ENCODE measurements around the gene NUCB2.

DNA sequence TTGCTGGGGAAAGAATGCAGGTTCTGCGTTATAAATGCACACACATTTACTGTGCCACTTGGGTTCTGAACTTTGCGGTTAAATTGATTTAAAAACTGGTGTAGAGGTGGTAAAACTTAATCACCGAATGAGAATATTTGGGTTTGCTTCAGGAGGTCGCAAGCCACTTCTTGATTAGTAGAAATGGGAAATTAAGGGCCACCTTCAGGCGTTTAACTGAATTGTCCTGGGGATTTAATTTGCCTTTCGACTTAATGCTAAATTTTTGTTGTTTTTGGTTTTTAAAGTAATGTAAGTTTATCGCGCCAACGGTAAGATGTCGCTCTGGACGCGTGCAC lies 74.6 kb downstream of the NUCB2 start:
- no peak for TF ChIP-seq JUN (IDR thresholded peaks at IDR 0.05; ENCODE audit: borderline replicate concordance, insufficient read depth, insufficient read length, low read depth)
- TF ChIP-seq, protein P1, sequence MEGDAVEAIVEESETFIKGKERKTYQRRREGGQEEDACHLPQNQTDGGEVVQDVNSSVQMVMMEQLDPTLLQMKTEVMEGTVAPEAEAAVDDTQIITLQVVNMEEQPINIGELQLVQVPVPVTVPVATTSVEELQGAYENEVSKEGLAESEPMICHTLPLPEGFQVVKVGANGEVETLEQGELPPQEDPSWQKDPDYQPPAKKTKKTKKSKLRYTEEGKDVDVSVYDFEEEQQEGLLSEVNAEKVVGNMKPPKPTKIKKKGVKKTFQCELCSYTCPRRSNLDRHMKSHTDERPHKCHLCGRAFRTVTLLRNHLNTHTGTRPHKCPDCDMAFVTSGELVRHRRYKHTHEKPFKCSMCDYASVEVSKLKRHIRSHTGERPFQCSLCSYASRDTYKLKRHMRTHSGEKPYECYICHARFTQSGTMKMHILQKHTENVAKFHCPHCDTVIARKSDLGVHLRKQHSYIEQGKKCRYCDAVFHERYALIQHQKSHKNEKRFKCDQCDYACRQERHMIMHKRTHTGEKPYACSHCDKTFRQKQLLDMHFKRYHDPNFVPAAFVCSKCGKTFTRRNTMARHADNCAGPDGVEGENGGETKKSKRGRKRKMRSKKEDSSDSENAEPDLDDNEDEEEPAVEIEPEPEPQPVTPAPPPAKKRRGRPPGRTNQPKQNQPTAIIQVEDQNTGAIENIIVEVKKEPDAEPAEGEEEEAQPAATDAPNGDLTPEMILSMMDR (IDR thresholded peaks at IDR 0.05; ENCODE audit: extremely low read depth in 1 of 2, insufficient read depth in 1 of 2, low read depth in 1 of 2, low read length in 2 of 2), result peak in 1 of 2 donors; percentile 11
- no peak for TF ChIP-seq POLR2AphosphoS5 (IDR thresholded peaks at IDR 0.05; ENCODE audit: insufficient read depth, low read depth, low read length)
- TF ChIP-seq POLR2A (IDR thresholded peaks at IDR 0.05; ENCODE audit: low read depth, low read length), result no peak
